Activated naive CD8-positive, alpha-beta T cell treated with anti-CD3 and anti-CD28 coated beads, Interleukin-2, amount 10 ng/mL, durations not matched to agents 7 days and 5 days (primary cell): ENCODE data around the gene TAB2. TPM values are rescaled to one million over a fixed set of nuclear protein-coding genes. Genes with fewer than 3 reads are reported as not detected.
"Not testable (repeated sequence)": the region's sequence is repeated elsewhere in the genome, so short reads cannot be mapped to it uniquely, and the experiment has no call there.

Experiments used
- ATAC-seq: fragments of 150-1000 bp; cut with Tn5 transposase; one replicate; pipeline ENCODE4 v1.10.0; 2021; ENCODE audit warnings: low read depth, moderate library complexity
- POLR2A ChIA-PET: fragments of 350-600 bp; sonication (Branson Sonifier 250); formaldehyde crosslinking; loops from one replicate; lab custom pipeline; 2021; ENCODE audit warnings: antibody characterized with exemption; lab: Charles Lee
- DNase-seq: peaks from one replicate; pipeline ENCODE4 v3.0.0; 2021
- H3K27ac Mint-ChIP-seq: one replicate; pipeline ENCODE4 v1.8.0; 2022; ENCODE audit warnings: mild to moderate bottlenecking, mixed read lengths
- H3K27me3 Mint-ChIP-seq: one replicate; pipeline ENCODE4 v1.8.0; 2022; ENCODE audit warnings: mild to moderate bottlenecking, moderate library complexity, mixed read lengths
- H3K36me3 Mint-ChIP-seq: one replicate; pipeline ENCODE4 v1.8.0; 2021; ENCODE audit warnings: mild to moderate bottlenecking, mixed read lengths
- H3K4me1 Mint-ChIP-seq: one replicate; pipeline ENCODE4 v1.8.0; 2021; ENCODE audit warnings: mixed read lengths
- H3K4me3 Mint-ChIP-seq: one replicate; pipeline ENCODE4 v1.8.0; 2022; ENCODE audit warnings: mild to moderate bottlenecking, moderate library complexity, mixed read lengths
- H3K9me3 Mint-ChIP-seq: one replicate; pipeline ENCODE4 v1.8.0; 2021; ENCODE audit warnings: mixed read lengths
- total RNA-seq, 2 experiments: library from RNA; stranded (reverse); gene quantifications; one replicate each; pipeline ENCODE4 v1.2.3, GENCODE V29; 2021

Gene TAB2
- total RNA-seq, 2 experiments from 2014 or later, result 115 to 130 TPM

DNA sequence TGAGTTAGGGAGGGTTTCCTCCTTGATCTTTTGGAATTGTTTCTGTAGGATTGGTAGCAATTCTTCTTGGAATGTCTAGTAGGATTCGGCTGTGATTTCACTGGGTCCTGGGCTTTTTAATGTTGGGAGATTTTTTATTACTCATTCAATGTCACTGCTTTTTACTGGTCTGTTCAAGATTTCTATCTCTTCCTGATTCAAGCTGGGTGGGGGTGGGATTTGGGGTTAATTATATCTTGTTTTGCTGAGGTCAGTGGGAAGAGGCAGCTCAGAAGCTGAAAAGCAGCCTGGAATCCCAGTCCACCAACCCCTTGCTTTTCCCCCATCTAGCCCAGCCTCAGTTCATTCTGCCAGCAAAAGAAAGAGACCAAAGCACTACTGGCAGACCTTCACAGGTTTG is 122.1 kb downstream of the TAB2 start:
- DNase-seq, result no peak
- H3K4me1 Mint-ChIP-seq, result peaks cover 16% of the 10 kb centered on the region
- no peak overlapping the region for H3K4me3 Mint-ChIP-seq
- no peak overlapping the region for H3K27ac Mint-ChIP-seq
- peaks cover 2% of the 10 kb centered on the region for H3K27me3 Mint-ChIP-seq
- POLR2A ChIA-PET, result no interaction called here
- H3K9me3 Mint-ChIP-seq, result no peaks in the 10 kb centered on the region
- H3K36me3 Mint-ChIP-seq, result no peaks in the 10 kb centered on the region
- ATAC-seq, result no peak

DNA sequence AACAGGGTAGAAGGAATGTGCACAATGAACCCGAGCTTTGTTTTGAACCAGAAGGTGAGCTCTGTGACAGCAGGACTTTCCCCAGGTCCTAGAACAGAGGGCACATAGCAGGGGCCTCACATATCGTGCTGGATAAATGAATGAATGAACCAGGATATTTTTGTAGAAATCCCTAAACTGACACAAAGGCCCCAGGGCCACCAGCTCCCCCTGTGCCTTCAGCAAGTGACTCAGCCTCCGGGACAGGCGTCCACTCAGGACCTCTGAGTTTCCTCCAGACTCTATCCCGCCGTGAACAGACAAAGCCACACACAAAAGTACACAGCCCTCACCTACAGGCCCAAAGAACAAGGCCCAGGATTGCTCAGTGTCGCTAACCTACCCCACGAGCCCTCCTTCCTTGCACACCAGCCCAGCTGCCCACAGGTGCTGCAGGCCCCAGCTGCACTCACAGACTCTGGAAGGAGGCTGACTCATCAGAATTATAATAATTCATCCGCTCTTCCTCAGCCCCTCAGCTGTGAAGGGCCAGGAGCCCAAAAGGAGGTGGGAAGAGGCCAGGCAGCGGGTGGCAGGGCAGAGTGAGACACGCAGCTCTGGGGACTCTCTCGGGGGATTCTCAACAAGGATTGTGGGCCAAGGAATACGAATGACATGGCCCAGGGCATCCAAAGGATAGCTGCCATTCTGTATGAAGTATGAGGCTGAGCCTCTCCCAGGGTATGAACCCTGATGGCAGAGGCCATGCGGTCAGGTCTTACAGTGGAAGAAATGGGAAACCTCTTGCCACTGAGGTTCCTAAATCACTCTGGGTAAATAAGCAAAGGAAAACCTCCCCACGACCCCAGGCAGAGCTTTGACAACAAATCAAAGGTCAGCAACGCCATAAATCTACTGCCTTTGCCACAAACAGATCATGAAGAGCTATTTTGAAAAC is 123.5 kb downstream of the TAB2 start:
- POLR2A ChIA-PET, result no interaction called here
- H3K27ac Mint-ChIP-seq, result no peak overlapping the region

DNA sequence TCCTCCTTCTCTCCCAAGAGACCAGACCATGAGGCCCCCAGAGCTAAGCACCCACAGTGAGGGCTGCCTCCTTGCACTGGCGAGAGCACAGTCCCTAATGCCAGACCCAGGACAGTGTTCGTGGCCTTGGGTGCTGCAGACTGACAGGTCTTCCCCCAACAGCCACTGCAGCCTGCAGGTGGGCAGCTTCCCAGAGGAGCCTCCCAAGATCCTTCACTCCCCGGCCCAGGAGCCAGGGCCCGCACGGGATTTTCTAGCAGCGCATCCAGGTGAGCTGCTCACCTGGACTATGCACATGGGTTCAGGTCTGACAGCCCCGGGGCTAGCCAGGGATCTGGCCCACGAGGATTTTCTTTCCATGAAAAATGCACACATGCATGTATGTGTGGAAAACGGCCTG is 124.2 kb downstream of the TAB2 start:
- H3K4me3 Mint-ChIP-seq, result no peak overlapping the region
- DNase-seq (no peak), ATAC-seq (no peak)
- POLR2A ChIA-PET, result no interaction called here
- peaks cover 2% of the 10 kb centered on the region for H3K27me3 Mint-ChIP-seq
- H3K36me3 Mint-ChIP-seq, result no peaks in the 10 kb centered on the region
- H3K9me3 Mint-ChIP-seq, result no peaks in the 10 kb centered on the region
- no peak overlapping the region for H3K27ac Mint-ChIP-seq
- H3K4me1 Mint-ChIP-seq, result peaks cover 16% of the 10 kb centered on the region

More for the DNA sequence above, 123.5 kb downstream of the TAB2 start:
- H3K4me3 Mint-ChIP-seq, result no peak overlapping the region
- peaks cover 16% of the 10 kb centered on the region for H3K4me1 Mint-ChIP-seq
- peaks cover 2% of the 10 kb centered on the region for H3K27me3 Mint-ChIP-seq
- no peak for DNase-seq
- no peaks in the 10 kb centered on the region for H3K36me3 Mint-ChIP-seq
- no peaks in the 10 kb centered on the region for H3K9me3 Mint-ChIP-seq
- no peak for ATAC-seq

DNA sequence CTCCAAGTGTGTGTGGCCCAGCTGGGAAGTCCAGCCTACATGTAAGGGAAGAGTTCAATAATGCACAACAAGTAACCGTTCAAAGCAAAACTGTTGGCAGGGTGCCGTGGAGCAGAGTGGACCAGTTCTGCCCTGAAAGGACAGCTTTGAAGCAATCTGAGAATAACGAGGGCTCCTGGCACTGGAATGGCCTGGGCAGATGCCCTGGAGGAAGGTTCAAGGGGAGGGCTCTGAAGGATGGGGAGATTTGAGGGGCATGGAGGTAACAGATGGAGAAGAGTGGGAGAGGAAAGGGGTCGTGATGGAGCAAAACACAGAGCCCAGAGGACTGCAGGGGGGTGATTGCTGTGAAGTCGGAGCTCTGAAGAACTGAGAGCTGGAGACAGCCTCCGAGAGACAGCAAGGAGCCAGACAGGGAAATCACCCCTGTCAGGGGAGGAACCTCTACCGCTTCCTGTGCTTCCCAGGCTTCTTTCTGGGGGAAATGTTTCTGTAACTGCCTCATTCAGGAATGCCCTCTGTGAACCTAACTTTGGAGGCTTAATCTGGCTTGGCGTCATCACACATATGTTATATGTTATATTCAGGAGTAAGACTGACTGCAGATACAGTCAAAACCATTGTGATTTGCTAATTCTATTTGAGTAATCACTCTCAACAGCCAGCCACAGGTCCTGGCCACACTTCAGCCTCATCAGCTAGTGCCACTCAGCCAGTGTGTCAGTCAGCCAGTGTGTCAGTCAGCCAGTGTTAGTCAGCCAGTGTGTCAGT is 126.1 kb downstream of the TAB2 start:
- DNase-seq (no peak), ATAC-seq (no peak)
- H3K27me3 Mint-ChIP-seq, result peaks cover 1% of the 10 kb centered on the region
- no peak overlapping the region for H3K27ac Mint-ChIP-seq
- H3K4me1 Mint-ChIP-seq, result peaks cover 5% of the 10 kb centered on the region
- H3K9me3 Mint-ChIP-seq, result no peaks in the 10 kb centered on the region
- POLR2A ChIA-PET, result no interaction called here
- H3K4me3 Mint-ChIP-seq, result no peak overlapping the region
- no peaks in the 10 kb centered on the region for H3K36me3 Mint-ChIP-seq

DNA sequence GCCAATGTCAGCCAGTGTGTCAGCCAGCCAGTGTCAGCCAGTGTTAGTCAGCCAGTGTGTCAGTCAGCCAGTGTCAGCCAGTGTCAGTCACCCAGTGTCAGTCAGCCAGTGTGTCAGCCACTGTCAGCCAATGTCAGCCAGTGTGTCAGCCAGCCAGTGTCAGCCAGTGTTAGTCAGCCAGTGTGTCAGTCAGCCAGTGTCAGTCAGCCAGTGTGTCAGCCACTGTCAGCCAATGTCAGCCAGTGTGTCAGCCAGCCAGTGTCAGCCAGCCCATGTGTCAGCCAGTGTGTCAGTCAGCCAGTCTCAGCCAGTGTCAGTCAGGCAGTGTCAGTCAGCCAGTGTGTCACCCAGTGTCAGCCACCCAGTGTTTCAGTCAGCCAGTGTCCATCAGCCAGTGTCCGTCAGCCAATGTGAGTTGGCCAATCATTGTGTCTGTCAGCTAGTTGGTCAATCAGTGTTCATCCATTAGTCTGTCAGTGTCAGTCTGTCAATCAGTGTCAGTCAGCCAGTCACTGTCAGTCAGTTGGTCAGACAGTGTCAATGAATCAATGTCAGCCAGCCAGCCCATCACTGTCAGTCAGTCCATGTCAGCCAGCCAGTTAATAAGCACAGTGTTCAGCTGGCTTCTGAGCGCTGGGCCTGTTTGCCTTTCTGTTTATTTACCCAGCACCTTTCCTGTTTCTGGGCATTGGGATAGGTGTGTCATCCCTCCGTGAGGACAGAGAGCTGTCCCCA is 127.0 kb downstream of the TAB2 start:
- H3K36me3 Mint-ChIP-seq, H3K4me3 Mint-ChIP-seq, H3K4me1 Mint-ChIP-seq, DNase-seq, ATAC-seq, H3K9me3 Mint-ChIP-seq, H3K27ac Mint-ChIP-seq, H3K27me3 Mint-ChIP-seq: not testable (repeated sequence)
- POLR2A ChIA-PET, result interaction anchor here (0.8 kb wide), 1 partner anchor 18 kb away, joined by 3 read pairs; no protein-coding TSS in a partner anchor

DNA sequence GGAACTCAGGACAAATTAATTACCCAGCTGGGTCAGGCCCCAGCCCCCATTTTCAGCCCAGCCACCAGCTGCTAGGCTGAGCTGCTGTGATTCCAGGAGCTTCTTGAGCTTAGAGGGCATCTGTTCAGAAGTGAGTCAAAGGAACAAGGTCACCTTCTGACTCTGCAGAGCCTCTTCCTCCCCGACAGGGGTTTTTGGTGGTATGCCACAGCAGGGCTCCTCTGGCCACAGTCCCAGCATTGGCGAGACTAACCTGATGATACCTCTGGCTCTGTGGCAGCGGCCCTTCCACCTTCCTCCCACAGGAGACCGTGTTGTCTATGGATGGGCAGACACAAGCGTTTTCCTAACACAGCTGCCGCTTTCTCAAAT is 127.6 kb downstream of the TAB2 start:
- H3K36me3 Mint-ChIP-seq, result no peaks in the 10 kb centered on the region
- H3K4me1 Mint-ChIP-seq, result peaks cover 2% of the 10 kb centered on the region
- POLR2A ChIA-PET, result interaction anchor here (0.8 kb wide), 1 partner anchor 19 kb away, joined by 3 read pairs; no protein-coding TSS in a partner anchor
- ATAC-seq (no peak), DNase-seq (no peak)
- no peaks in the 10 kb centered on the region for H3K27me3 Mint-ChIP-seq
- no peak overlapping the region for H3K4me3 Mint-ChIP-seq
- no peaks in the 10 kb centered on the region for H3K9me3 Mint-ChIP-seq
- H3K27ac Mint-ChIP-seq, result no peak overlapping the region

DNA sequence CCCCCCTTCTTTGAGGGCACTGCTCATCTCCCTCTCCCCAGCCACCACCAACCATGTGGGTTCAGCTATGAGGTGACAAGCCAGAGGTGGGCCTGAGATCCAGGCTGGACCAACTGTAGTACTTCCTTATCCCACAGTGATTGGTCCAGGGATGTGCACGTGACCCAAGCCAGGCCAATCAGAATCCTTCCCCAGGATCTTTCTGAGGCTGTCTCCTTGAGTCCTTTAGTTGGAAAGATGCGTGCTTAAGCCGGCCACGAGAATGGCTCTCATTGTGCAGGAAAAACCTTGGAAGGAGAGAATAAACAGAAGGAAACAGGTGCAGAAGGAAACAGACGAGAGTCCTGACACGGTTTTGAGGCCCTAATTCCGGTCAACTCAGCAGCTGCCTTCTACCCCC is 128.1 kb downstream of the TAB2 start:
- Mint-ChIP-seq H3K4me3 (no peak overlapping the region), H3K27ac (no peak overlapping the region), H3K4me1 (peaks cover 2% of the 10 kb centered on the region), H3K27me3 (no peaks in the 10 kb centered on the region), H3K36me3 (no peaks in the 10 kb centered on the region), H3K9me3 (no peaks in the 10 kb centered on the region)
- DNase-seq, result no peak
- POLR2A ChIA-PET, result no interaction called here
- ATAC-seq, result no peak

DNA sequence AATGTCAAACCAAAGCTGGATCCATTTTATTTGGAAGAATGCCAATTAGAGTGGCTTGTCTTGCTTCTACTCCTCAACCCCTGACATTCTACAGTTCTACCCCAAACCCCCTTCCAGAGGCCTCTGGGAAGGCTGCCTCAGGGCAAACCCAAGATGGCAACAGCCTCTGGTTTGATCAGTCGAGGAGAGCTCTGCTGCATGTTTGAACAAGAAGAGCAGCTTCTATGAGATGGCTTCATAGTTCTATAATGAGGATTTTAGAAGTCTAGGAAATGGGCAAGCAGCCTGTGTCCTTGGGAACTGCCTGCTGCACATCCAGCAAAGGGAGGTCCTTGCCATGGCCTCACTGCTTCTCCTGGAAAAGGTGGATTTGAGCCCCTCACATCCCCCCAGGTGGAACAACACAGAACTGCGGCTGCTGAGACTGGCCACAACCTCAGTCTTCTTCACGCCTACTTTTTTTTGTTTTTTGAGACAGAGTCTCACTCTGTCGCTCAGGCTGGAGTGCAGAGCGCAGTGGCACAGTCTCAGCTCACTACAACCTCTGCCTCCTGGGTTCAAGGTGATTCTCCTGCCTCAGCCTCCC is 129.4 kb downstream of the TAB2 start:
- ATAC-seq (no peak), DNase-seq (no peak)
- H3K27me3 Mint-ChIP-seq, result no peaks in the 10 kb centered on the region
- H3K4me1 Mint-ChIP-seq, result peaks cover 2% of the 10 kb centered on the region
- H3K36me3 Mint-ChIP-seq, result no peaks in the 10 kb centered on the region
- H3K4me3 Mint-ChIP-seq, result no peak overlapping the region
- H3K27ac Mint-ChIP-seq, result no peak overlapping the region
- POLR2A ChIA-PET, result no interaction called here
- H3K9me3 Mint-ChIP-seq, result no peaks in the 10 kb centered on the region

DNA sequence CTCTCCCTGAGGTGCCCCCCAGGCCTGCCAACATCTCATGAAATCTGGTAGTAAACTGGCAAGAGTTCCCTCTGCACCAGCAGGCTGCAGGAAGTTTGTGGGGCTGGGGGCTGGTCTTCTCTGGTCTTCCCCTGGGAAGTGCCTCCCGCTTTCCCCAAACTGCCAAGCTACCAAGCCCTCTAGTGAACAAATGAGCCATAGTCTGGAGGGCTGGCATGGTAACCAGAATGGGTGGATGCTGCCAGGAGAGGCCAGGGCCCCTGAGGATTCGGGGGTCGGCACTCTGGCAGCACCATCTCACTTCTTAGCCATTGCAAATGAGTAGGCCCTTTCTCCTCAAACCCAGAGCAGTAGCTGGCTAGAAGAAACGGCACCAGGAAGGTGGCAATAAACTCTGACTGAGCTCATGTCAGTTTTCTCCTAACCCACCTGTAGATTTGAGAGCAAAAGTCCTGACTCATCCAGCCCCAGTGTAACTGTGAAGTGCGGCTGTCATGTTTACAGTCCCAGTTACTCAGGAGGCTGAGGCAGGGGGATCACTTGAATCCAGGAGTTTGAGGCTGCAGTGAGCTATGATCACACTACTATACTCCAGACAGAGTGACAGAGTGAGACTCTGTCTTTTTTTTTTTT is 131.4 kb downstream of the TAB2 start:
- POLR2A ChIA-PET, result no interaction called here

DNA sequence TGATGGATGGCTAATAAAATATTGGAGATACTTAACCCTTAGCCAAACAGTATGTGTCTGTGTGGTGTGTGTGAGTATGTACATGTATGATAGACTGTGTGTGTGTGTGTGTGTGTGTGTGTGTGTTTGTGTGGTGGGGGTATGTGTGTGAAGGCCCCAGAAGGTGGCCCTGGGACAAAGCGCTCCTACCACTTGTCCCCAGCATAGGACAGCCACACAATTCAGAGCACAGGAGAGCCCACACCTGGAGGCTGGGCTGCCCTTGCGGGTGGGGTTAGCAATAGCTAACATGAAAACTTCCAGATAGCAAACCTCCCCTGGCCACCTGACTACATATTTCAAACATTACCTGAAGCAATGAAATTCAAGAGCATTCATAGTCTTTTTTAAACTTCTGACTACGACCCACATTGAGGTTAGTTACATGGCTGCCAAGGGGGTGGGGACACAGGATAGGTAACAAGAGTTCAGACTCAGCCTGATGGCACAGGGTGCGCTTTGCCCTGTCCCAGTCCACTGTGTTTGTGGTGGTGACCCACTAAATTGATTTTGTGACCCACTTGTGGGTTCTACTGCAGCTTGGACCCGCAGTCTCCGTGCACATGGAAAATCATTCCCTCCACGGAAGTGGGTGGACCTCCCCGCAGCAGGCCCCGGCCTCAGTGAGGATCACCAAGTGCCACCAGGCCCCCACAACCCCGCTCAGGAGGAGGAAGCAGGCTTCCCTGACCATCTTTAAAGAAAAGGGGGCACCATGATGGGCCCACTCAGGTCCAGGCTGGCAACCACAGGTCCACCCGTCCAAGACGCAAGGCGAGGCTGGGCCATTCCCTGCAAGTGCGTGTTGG is 132.5 kb downstream of the TAB2 start:
- Mint-ChIP-seq H3K27ac (no peak overlapping the region), H3K9me3 (no peaks in the 10 kb centered on the region), H3K4me1 (peaks cover 2% of the 10 kb centered on the region), H3K4me3 (peak overlapping the region; percentile 64), H3K36me3 (no peaks in the 10 kb centered on the region), H3K27me3 (peaks cover 1% of the 10 kb centered on the region)
- POLR2A ChIA-PET, result no interaction called here
- DNase-seq (peak; percentile 19), ATAC-seq (no peak)

More for the DNA sequence above, 131.4 kb downstream of the TAB2 start:
- Mint-ChIP-seq H3K27me3 (peaks cover 1% of the 10 kb centered on the region), H3K9me3 (no peaks in the 10 kb centered on the region), H3K36me3 (no peaks in the 10 kb centered on the region), H3K27ac (no peak overlapping the region), H3K4me3 (no peak overlapping the region), H3K4me1 (peaks cover 2% of the 10 kb centered on the region)
- ATAC-seq (no peak), DNase-seq (no peak)

DNA sequence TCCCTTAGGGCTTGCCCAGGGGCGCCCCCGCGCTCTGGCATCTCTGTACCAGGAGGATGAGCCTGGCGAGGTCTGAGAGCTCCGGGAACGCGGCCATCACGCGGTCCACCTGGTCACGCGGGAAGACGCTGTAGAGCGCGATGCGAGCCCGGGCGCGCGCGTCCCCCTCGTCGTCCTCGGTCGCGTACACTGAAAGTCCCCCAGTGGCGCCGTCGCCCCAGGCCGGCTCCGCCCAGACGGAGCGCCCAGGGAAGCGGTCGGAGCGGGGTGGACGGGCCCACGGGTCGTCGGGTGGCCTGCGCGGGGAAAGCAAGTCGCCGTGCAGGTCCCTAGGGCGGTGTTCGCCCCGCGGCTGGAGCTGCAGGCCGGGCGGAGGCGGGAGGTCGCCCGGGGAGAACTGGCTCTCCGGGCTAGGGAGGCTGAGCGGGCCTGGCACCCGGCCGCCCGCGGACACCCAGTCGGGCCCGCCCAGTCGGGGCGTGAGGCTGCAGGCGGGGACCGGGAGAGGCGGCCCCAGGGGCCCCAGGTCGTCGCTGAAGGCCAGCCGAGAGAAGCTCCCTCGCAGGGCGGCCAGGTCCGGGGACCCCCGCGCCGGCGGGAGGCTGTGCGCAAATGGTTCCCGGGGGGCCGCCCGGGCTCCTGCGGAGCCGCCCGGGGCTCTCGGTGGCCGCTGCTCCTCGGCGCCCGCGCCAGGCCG is 133.3 kb downstream of the TAB2 start:
- no peak overlapping the region for H3K27ac Mint-ChIP-seq
- no peaks in the 10 kb centered on the region for H3K36me3 Mint-ChIP-seq
- DNase-seq, result peak; percentile 52
- ATAC-seq, result peak; percentile 24
- H3K27me3 Mint-ChIP-seq, result peaks cover 1% of the 10 kb centered on the region
- H3K4me1 Mint-ChIP-seq, result peaks cover 2% of the 10 kb centered on the region
- no peaks in the 10 kb centered on the region for H3K9me3 Mint-ChIP-seq
- POLR2A ChIA-PET, result interaction anchor here (0.7 kb wide), 1 partner anchor 384 kb away, joined by 3 read pairs; no protein-coding TSS in a partner anchor
- peak overlapping the region; percentile 64 for H3K4me3 Mint-ChIP-seq
